Activated T-helper 1 cell treated with anti-CD3 and anti-CD28 coated beads, Interleukin-12 subunit alpha, Interleukin-12 subunit beta, Interleukin-2, Interleukin-4 antibody, amounts not matched to agents 30 ng/mL and 10 ng/mL and 1 ng/mL, durations not matched to agents 14 hours and 24 hours and 36 hours (primary cell): Measurements from ENCODE around the gene SMG9. TPM values are rescaled to one million over a fixed set of nuclear protein-coding genes. Genes with fewer than 3 reads are reported as not detected.
A peak's percentile ranks its signal among the peaks of the same experiment; 100 is the strongest.

ENCODE experiments used
- DNase-seq: peaks from one replicate; pipeline ENCODE4 v3.0.0; 2021; ENCODE audit warnings: low spot score
- H3K27ac Mint-ChIP-seq: one replicate; pipeline ENCODE4 v1.8.0; 2021; ENCODE audit warnings: mild to moderate bottlenecking, mixed read lengths
- H3K27me3 Mint-ChIP-seq: one replicate; pipeline ENCODE4 v1.8.0; 2022; ENCODE audit warnings: mild to moderate bottlenecking, moderate library complexity, mixed read lengths; ENCODE audit not compliant: insufficient read depth
- H3K36me3 Mint-ChIP-seq: one replicate; pipeline ENCODE4 v1.8.0; 2021; ENCODE audit warnings: low read depth, mixed read lengths
- H3K4me1 Mint-ChIP-seq: one replicate; pipeline ENCODE4 v1.8.0; 2021; ENCODE audit warnings: low read depth, mixed read lengths
- H3K4me3 Mint-ChIP-seq: one replicate; pipeline ENCODE4 v1.8.0; 2021; ENCODE audit warnings: mild to moderate bottlenecking, moderate library complexity, mixed read lengths
- H3K9me3 Mint-ChIP-seq: one replicate; pipeline ENCODE4 v1.8.0; 2021; ENCODE audit warnings: mixed read lengths
- intact Hi-C: fragments of 100-400 bp; cut with micrococcal nuclease; formaldehyde crosslinking; loops from one replicate; pipeline ENCODE4 v1.15.1; 2024
- total RNA-seq: library from RNA; stranded (reverse); gene quantifications from 2 replicates; pipeline ENCODE4 v1.2.3, GENCODE V29; 2022

Gene SMG9
- total RNA-seq, 1 donor from 2014 or later, result 89.2 TPM

DNA sequence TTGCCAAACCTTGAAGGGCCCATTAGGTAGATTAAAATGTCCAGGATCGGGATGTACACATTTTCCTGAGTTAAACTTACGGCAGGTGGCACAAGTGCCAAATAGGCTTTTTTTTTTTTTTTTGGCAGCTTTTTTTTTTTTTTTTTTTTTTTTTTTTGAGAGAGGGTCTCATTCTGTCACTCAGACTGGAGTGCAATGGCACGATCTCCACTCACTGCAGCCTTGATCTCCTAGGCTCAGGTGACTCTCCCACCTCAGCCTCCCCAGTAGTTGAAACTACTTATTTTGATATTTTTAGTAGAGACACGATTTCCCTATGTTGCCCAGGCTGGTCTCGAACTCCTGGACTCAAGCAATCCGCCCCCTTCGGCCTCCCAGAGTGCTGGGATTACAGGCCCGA lies 29.9 kb downstream of the SMG9 start:
- intact Hi-C loops, result loop anchor here (10.0 kb wide), 1 partner anchor 170 kb away; no protein-coding TSS in a partner anchor
- Mint-ChIP-seq H3K27ac (no peak overlapping the region), H3K4me3 (no peak overlapping the region), H3K4me1 (peaks cover 4% of the 10 kb centered on the region), H3K27me3 (no peaks in the 10 kb centered on the region), H3K9me3 (no peaks in the 10 kb centered on the region), H3K36me3 (peaks cover 10% of the 10 kb centered on the region)
- no peak for DNase-seq

DNA sequence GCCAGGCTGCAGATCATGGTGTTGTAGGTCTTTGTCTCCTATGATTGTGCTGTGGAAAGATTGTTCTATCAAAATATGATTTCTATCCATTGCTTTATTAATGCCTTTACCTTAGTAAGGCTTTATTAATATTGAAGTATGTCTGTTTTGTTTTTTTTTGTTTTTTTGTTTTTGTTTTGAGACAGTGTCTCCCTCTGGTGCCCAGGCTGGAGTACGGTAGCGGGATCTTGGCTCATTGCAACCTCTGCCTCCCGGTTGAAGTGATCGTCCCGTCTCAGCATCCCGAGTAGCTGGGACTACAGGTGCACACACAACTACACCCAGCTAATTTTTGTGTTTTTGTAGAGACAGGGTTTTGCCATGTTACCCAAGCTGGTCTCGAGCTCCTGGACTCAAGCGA lies 31.2 kb downstream of the SMG9 start:
- Mint-ChIP-seq H3K4me3 (no peak overlapping the region), H3K9me3 (no peaks in the 10 kb centered on the region), H3K27me3 (no peaks in the 10 kb centered on the region), H3K4me1 (peaks cover 4% of the 10 kb centered on the region), H3K27ac (no peak overlapping the region), H3K36me3 (peaks cover 4% of the 10 kb centered on the region)
- DNase-seq, result no peak
- intact Hi-C loops, result loop anchor here (2.0 to 10.0 kb wide), 2 partner anchors 55 to 169 kb away; no protein-coding TSS in a partner anchor

DNA sequence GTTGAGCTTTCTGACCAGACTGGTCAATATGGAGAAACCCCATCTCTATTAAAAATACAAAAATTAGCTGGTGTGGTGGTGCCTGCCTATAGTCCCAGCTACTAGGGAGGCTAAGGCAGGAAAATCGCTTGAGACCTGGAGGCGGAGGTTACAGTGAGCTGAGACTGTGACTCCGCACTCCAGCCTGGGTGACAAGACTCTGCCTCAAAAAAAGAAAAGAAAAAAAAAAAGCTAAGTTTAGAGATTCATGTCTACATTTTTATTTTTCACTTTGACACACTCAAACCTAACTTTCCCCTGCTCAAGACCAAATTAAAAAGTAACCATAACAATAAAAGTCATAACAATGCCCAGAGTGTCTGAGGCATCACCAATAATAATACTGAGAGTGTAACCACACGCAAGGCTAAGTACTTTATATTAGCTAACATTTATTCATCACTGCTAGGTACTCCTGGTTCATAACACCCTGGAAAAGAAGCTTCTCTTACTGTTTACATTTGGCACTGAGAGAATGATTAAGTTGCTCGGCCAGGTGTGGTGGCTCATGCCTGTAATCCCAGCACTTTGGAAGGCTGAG lies 33.2 kb downstream of the SMG9 start:
- no peaks in the 10 kb centered on the region for H3K36me3 Mint-ChIP-seq
- no peak overlapping the region for H3K4me3 Mint-ChIP-seq
- intact Hi-C loops, result loop anchor here (2.0 to 10.0 kb wide), 2 partner anchors 53 to 167 kb away; no protein-coding TSS in a partner anchor
- H3K4me1 Mint-ChIP-seq, result peaks cover 4% of the 10 kb centered on the region
- no peaks in the 10 kb centered on the region for H3K27me3 Mint-ChIP-seq
- H3K27ac Mint-ChIP-seq, result no peak overlapping the region
- H3K9me3 Mint-ChIP-seq, result no peaks in the 10 kb centered on the region
- no peak for DNase-seq

DNA sequence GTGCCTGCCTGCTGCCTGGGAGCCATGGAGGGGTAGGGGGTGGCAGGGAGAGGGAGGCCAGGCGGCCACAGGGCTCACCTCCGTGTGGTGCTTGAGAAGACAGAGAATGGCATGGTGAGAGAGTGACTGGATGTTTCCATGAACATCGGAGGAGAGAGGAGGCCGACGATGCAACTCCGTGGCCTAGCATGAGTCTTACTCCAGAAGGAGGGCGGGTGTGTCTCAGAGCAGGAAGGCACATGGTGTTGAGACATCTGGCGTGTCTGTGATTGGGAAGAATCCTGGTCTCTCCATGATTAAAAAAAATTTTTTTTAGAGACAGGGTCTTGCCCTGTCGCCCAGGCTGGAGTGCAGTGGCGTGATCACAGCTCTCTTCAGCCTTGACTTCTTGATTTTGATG lies 33.8 kb downstream of the SMG9 start:
- no peak for DNase-seq
- intact Hi-C loops, result loop anchor here (10.0 kb wide), 1 partner anchor 166 kb away; no protein-coding TSS in a partner anchor
- peaks cover 4% of the 10 kb centered on the region for H3K4me1 Mint-ChIP-seq
- no peak overlapping the region for H3K27ac Mint-ChIP-seq
- no peaks in the 10 kb centered on the region for H3K36me3 Mint-ChIP-seq
- no peaks in the 10 kb centered on the region for H3K27me3 Mint-ChIP-seq
- no peaks in the 10 kb centered on the region for H3K9me3 Mint-ChIP-seq
- no peak overlapping the region for H3K4me3 Mint-ChIP-seq

DNA sequence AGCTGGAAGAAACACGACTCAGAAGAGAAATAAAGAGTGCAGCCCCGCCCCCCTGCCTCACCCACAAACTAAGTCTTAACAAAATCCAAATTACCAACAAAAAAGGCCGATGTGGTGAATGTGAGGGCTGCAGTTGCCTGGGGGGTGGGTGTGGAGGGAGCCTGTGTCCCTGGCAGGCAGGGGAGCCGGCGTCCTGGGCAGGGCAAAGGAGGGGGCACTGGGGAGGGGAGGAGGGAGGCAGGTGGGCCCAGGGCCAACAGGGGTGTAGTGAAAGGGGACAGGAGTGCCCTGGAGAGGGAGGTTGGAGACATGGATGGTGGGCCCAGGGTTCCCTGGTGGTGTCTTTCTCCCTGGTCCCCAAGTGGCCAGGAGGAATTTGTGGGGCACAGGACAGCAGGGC lies 34.8 kb downstream of the SMG9 start:
- no peaks in the 10 kb centered on the region for H3K4me1 Mint-ChIP-seq
- intact Hi-C loops, result loop anchor here (10.0 kb wide), 1 partner anchor 165 kb away; no protein-coding TSS in a partner anchor
- H3K36me3 Mint-ChIP-seq, result no peaks in the 10 kb centered on the region
- no peaks in the 10 kb centered on the region for H3K27me3 Mint-ChIP-seq
- peak overlapping the region; percentile 23 for H3K27ac Mint-ChIP-seq
- no peaks in the 10 kb centered on the region for H3K9me3 Mint-ChIP-seq
- no peak overlapping the region for H3K4me3 Mint-ChIP-seq
- no peak for DNase-seq

DNA sequence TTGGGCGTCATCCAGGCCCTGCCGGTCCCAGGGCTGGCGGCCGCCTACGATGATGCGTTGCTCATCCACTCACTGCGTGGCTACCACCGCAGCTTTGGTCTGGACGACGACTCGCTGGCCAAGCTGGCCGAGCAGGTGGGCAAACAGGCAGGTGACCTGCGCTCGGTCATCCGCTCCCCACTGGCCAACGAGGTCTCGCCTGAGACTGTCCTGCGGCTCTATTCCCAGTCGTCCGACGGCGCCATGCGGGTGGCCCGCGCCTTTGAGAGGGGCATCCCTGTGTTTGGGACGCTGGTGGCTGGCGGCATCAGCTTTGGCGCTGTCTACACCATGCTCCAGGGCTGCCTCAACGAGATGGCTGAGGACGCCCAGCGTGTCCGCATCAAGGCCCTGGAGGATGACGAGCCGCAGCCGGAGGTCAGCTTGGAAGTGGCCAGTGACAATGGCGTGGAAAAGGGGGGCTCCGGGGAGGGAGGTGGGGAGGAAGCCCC lies 35.3 kb downstream of the SMG9 start:
- Mint-ChIP-seq H3K9me3 (no peaks in the 10 kb centered on the region), H3K4me3 (no peak overlapping the region), H3K27me3 (no peaks in the 10 kb centered on the region), H3K27ac (peak overlapping the region; percentile 23), H3K36me3 (no peaks in the 10 kb centered on the region), H3K4me1 (no peaks in the 10 kb centered on the region)
- no peak for DNase-seq
- intact Hi-C loops, result no loop called here

DNA sequence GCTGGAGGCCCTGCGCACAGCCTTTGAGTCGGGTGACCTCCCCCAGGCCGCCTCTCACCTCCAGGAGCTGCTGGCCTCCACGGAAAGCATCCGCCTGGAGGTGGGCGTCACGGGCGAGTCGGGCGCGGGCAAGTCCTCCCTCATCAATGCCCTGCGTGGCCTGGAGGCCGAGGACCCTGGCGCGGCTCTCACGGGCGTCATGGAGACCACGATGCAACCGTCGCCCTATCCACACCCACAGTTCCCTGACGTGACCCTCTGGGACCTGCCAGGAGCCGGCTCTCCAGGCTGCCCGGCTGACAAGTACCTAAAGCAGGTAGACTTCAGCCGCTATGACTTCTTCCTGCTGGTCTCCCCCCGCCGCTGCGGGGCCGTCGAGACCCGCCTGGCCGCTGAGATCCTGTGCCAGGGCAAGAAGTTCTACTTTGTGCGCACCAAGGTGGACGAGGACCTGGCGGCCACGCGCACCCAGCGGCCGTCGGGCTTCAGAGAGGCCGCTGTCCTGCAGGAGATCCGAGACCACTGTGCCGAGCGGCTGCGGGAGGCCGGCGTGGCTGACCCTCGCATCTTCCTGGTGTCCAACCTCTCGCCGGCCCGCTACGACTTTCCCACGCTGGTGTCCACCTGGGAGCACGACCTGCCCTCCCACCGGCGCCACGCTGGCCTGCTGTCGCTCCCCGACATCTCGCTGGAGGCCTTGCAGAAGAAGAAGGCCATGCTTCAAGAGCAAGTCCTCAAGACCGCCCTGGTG lies 36.0 kb downstream of the SMG9 start:
- intact Hi-C loops, result no loop called here
- Mint-ChIP-seq H3K9me3 (no peaks in the 10 kb centered on the region), H3K4me3 (no peak overlapping the region), H3K27me3 (no peaks in the 10 kb centered on the region), H3K4me1 (no peaks in the 10 kb centered on the region), H3K27ac (no peak overlapping the region), H3K36me3 (no peaks in the 10 kb centered on the region)
- no peak for DNase-seq

DNA sequence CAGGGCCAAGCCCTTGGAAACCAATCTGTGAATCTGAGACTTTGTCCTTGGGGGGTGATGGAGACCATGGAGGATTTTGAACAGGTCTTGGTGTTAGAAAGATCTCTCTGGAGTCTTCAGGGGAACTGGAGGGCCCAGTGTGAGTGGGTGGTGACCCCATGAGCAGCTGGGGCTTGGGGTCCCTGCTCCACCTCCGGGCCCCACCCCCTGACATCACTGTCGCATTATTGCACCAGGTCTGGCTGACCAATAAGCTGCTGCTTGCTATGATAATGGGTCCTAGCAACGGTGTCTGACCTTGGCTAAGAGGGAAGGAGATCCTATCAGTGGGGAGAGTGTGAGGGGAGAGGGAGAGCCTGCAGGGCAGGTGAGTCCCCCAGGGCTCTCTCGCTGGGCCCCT lies 39.0 kb downstream of the SMG9 start, which contains the start of gene IRGC:
IRGC (plus strand) TSS at position 301 of the 400 bp plus-strand sequence. CDS start 2,483 bp downstream, outside the sequence.
- intact Hi-C loops, result no loop called here
- no peak within 1 kb of the TSS for H3K27ac Mint-ChIP-seq
- H3K36me3 Mint-ChIP-seq, result no peaks in the 10 kb centered on the region
- no peaks in the 10 kb centered on the region for H3K9me3 Mint-ChIP-seq
- H3K27me3 Mint-ChIP-seq, result peaks cover 2% of the 10 kb centered on the region
- DNase-seq, result no peak
- H3K4me3 Mint-ChIP-seq, result no peak within 1 kb of the TSS
- no peaks in the 10 kb centered on the region for H3K4me1 Mint-ChIP-seq

DNA sequence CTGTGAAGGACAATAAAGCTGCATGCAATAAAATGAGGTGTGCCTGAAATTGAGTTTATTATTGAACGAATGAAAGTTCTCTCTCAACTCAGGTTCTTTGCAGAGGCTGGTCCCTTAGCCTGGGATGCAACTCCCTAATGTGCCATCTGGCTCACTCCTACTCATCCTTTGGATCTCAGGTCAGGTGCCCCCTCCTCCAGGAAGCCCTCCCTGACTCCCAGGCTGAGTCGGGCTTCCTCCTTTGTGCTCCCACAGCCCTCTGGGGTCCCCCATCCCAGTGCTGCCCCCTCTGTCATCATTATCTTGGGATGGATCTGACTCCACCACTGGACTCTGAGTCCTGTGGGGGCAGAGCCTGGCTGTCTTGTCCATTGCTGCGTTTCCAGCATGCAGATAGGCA lies 41.6 kb downstream of the SMG9 start:
- H3K4me1 Mint-ChIP-seq, result no peaks in the 10 kb centered on the region
- no peaks in the 10 kb centered on the region for H3K36me3 Mint-ChIP-seq
- no peak overlapping the region for H3K27ac Mint-ChIP-seq
- intact Hi-C loops, result no loop called here
- no peak for DNase-seq
- H3K4me3 Mint-ChIP-seq, result no peak overlapping the region
- peaks cover 2% of the 10 kb centered on the region for H3K27me3 Mint-ChIP-seq
- peaks cover 8% of the 10 kb centered on the region for H3K9me3 Mint-ChIP-seq

DNA sequence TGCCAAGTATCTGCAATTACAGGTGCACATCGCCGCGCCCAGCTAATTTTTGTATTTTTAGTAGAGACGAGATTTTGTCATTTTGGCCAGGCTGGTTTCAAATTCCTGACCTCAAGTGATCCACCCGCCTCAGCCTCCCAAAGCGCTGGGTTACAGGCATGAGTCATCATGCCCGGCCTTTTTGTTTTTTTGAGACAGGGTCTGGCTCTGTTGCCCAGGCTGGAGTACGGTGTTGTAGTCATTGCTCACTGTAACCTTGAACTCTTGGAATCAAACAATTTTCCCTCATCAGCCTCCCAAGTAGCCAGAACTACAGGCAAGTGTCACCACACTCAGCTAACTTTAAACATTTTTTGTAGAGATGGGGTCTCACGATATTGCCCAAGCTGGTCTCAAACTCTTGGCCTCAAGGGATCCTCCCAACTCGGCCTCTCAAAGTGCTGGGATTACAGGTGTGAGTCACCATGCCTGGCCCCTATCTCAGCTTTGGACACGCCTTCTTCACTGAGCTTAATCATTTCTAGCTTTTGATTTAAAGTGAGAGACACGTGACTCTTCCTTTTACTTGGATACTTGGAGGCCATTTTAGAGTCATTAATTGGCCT lies 42.9 kb downstream of the SMG9 start:
- H3K27me3 Mint-ChIP-seq, result peaks cover 3% of the 10 kb centered on the region
- DNase-seq, result no peak
- intact Hi-C loops, result no loop called here
- no peaks in the 10 kb centered on the region for H3K36me3 Mint-ChIP-seq
- no peak overlapping the region for H3K4me3 Mint-ChIP-seq
- no peak overlapping the region for H3K27ac Mint-ChIP-seq
- H3K9me3 Mint-ChIP-seq, result peaks cover 8% of the 10 kb centered on the region
- H3K4me1 Mint-ChIP-seq, result no peaks in the 10 kb centered on the region

DNA sequence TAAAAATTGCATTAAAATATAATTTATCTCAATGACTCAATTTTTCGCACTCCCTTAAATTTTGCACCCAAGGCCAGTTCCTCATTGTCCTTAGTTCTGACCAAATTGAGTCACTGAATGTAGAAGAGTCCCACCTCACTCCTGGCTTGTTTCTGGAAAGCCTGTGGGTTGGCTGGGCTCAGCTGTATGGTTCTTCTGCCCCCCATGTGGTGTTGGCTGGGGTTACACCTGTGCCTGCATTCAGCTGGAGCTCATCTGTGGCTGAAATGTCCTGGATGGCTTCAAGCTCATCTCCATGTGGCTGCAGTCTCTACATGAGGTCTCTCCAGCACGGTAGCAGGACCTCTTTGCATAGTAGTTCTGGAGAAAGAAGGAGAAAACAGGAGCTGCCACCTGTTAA lies 46.0 kb downstream of the SMG9 start:
- Mint-ChIP-seq H3K27me3 (peaks cover 10% of the 10 kb centered on the region), H3K9me3 (peaks cover 8% of the 10 kb centered on the region), H3K36me3 (no peaks in the 10 kb centered on the region), H3K4me1 (no peaks in the 10 kb centered on the region), H3K27ac (no peak overlapping the region), H3K4me3 (no peak overlapping the region)
- intact Hi-C loops, result no loop called here
- DNase-seq, result no peak

DNA sequence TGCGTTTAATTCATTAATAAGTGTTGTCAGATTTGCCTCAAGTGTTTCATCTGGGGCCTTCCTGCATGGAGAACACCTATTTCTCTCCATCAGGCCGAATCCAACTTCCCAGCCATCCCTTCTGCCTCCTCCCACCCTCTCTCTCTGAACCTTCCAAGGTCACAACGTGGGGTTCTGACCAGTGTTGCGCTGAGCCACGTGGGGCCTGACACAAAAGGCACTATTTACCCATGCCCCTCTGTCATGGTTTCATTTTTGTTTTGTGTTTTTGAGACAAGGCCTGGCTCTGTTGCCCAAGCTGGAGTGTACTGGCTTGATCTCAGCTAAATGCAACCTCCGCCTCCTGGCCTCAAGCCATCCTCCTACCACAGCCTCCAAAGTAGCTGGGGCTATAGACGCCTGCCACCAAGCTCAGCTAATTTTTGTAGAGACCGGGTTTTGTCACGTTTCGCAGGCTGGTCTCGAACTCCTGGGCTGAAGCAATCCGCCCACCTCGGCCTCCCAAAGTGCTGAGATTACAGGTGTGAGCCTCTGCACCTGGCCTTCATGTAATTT lies 47.5 kb downstream of the SMG9 start:
- no peak overlapping the region for H3K27ac Mint-ChIP-seq
- peaks cover 8% of the 10 kb centered on the region for H3K9me3 Mint-ChIP-seq
- intact Hi-C loops, result no loop called here
- peaks cover 10% of the 10 kb centered on the region for H3K27me3 Mint-ChIP-seq
- no peaks in the 10 kb centered on the region for H3K4me1 Mint-ChIP-seq
- no peak overlapping the region for H3K4me3 Mint-ChIP-seq
- no peaks in the 10 kb centered on the region for H3K36me3 Mint-ChIP-seq
- no peak for DNase-seq

DNA sequence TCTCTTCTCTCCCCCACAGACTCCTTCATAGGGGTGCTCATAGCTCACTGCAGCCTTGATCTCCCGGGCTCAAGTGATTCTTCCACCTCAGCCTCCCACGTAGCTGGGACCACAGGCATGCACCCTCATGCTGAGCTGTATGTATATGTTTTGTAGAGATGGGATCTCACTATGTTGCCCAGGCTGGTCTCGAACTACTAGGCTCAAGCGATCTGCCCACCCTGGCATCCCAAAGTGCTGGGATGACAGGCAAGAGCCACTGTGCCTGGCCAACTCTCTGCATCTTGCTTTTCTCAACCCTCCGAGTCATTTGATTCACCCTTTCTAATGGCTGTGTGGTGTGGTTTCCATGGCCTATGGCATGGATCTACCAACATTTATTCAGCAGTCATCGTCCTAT lies 49.0 kb downstream of the SMG9 start:
- intact Hi-C loops, result no loop called here
- no peak overlapping the region for H3K4me3 Mint-ChIP-seq

More for the DNA sequence above, 49.0 kb downstream of the SMG9 start:
- no peak overlapping the region for H3K27ac Mint-ChIP-seq
- peaks cover 11% of the 10 kb centered on the region for H3K9me3 Mint-ChIP-seq
- H3K27me3 Mint-ChIP-seq, result peaks cover 8% of the 10 kb centered on the region
- peaks cover 8% of the 10 kb centered on the region for H3K4me1 Mint-ChIP-seq
- DNase-seq, result no peak
- H3K36me3 Mint-ChIP-seq, result peaks cover 2% of the 10 kb centered on the region
